Neural cell (in vitro differentiated cells): Measurements from ENCODE around the gene FOCAD. TPM values are rescaled to one million over a fixed set of nuclear protein-coding genes. Genes with fewer than 3 reads are reported as not detected.

ENCODE experiments used
- H2AFZ ChIP-seq: fragments of 200-600, 300-800 bp; sonication (generic), shearing (Covaris generic); 2 replicates; pipeline ENCODE4 v1.6.0; 2014; ENCODE audit warnings: low read depth, mild to moderate bottlenecking, antibody characterized with exemption, low read length, moderate library complexity
- H3F3A ChIP-seq: fragments of 200-600 bp; shearing (Covaris generic); 2 replicates; pipeline ENCODE4 v1.6.1; 2016; ENCODE audit warnings: mild to moderate bottlenecking, moderate library complexity, mixed read lengths, antibody characterized with exemption, low read length; ENCODE audit not compliant: insufficient read depth, poor library complexity, severe bottlenecking
- H3K27ac ChIP-seq: fragments of 200-600, 300-800 bp; sonication (generic), shearing (Covaris generic); 2 replicates; pipeline ENCODE4 v1.5.1; 2014; ENCODE audit warnings: mild to moderate bottlenecking, low read length, moderate library complexity
- H3K27me3 ChIP-seq: fragments of 300-800, 200-600 bp; sonication (generic), shearing (Covaris generic); 2 replicates; pipeline ENCODE4 v1.6.0; 2014; ENCODE audit warnings: mild to moderate bottlenecking, low read depth, low read length, moderate library complexity; ENCODE audit not compliant: insufficient read depth
- H3K36me3 ChIP-seq: fragments of 300-800, 200-600 bp; sonication (generic), shearing (Covaris generic); 2 replicates; pipeline ENCODE4 v1.5.1; 2014; ENCODE audit warnings: mild to moderate bottlenecking, antibody characterized with exemption, low read length, moderate library complexity; ENCODE audit not compliant: insufficient read depth
- H3K4me2 ChIP-seq: fragments of 300-800, 200-600 bp; sonication (generic), shearing (Covaris generic); 2 replicates; pipeline ENCODE4 v1.6.0; 2014; ENCODE audit warnings: mild to moderate bottlenecking, low read length
- H3K4me3 ChIP-seq: fragments of 300-800, 200-600 bp; sonication (generic), shearing (Covaris generic); 2 replicates; pipeline ENCODE4 v1.5.1; 2014; ENCODE audit warnings: mild to moderate bottlenecking, low read length, moderate library complexity
- H3K79me2 ChIP-seq: fragments of 200-600 bp; shearing (Covaris generic); replicated peaks from 2 replicates; pipeline ENCODE4 v1.6.0; 2014; ENCODE audit warnings: mild to moderate bottlenecking, low read length, moderate library complexity; ENCODE audit not compliant: insufficient read depth
- H3K9ac ChIP-seq: fragments of 300-800, 200-600 bp; sonication (generic), shearing (Covaris generic); 2 replicates; pipeline ENCODE4 v1.6.1; 2016; ENCODE audit warnings: mild to moderate bottlenecking, low read length, mixed read lengths
- H3K9me2 ChIP-seq: fragments of 200-600 bp; shearing (Covaris generic); 2 replicates; pipeline ENCODE4 v1.6.1; 2016; ENCODE audit warnings: mild to moderate bottlenecking, low read length, mixed read lengths; ENCODE audit not compliant: insufficient read depth
- H3K9me3 ChIP-seq: fragments of 200-600, 300-800 bp; sonication (generic), shearing (Covaris generic); 2 replicates; pipeline ENCODE4 v1.6.1; 2016; ENCODE audit warnings: mild to moderate bottlenecking, mixed run types, low read length, moderate library complexity, mixed read lengths
- H4K20me1 ChIP-seq: fragments of 200-600 bp; shearing (Covaris generic); 2 replicates; pipeline ENCODE4 v1.6.1; 2016; ENCODE audit warnings: mild to moderate bottlenecking, mixed run types; ENCODE audit not compliant: insufficient read depth
- EP300 ChIP-seq: fragments of 450-650 bp; conservative IDR thresholded peaks from 2 replicates; pipeline ENCODE4 v1.6.1; 2014; ENCODE audit warnings: antibody characterized with exemption, mild to moderate bottlenecking, moderate library complexity; ENCODE audit not compliant: poor library complexity, severe bottlenecking
- EZH2 ChIP-seq: fragments of 200-600, 300-800 bp; shearing (Covaris generic), sonication (generic); IDR thresholded peaks from 2 replicates; pipeline ENCODE4 v1.6.1; 2014; ENCODE audit warnings: antibody characterized with exemption, low read length, borderline replicate concordance, mild to moderate bottlenecking; ENCODE audit not compliant: insufficient read depth, poor library complexity, severe bottlenecking
- MXI1 ChIP-seq: fragments of 450-650 bp; conservative IDR thresholded peaks from 2 replicates; pipeline ENCODE4 v1.6.1; 2014; ENCODE audit warnings: antibody characterized with exemption, mild to moderate bottlenecking; ENCODE audit not compliant: poor library complexity, severe bottlenecking
- POLR2AphosphoS5 ChIP-seq: IDR thresholded peaks from 2 replicates; pipeline ENCODE4 v1.6.1; 2012
- RAD21 ChIP-seq: fragments of 450-650 bp; conservative IDR thresholded peaks from 2 replicates; pipeline ENCODE4 v1.6.1; 2014; ENCODE audit warnings: antibody characterized with exemption, mild to moderate bottlenecking, moderate library complexity
- SMC3 ChIP-seq: fragments of 450-650 bp; conservative IDR thresholded peaks from 2 replicates; pipeline ENCODE4 v1.6.1; 2014; ENCODE audit warnings: antibody characterized with exemption, mild to moderate bottlenecking, moderate library complexity; ENCODE audit not compliant: poor library complexity
- TAF1 ChIP-seq: IDR thresholded peaks from 2 replicates; pipeline ENCODE4 v1.6.1; 2012; ENCODE audit warnings: low read depth
- polyA plus RNA-seq: library from polyadenylated mRNA; depleted of rRNA; stranded (reverse); fragments of >200 nt; gene quantifications from 2 replicates; pipeline ENCODE4 v1.2.3, GENCODE V29; 2014
- TF ChIP-seq, protein P1 (sequence below): IDR thresholded peaks from 2 replicates; pipeline ENCODE4 v1.6.1; 2012; ENCODE audit warnings: borderline replicate concordance
- TF ChIP-seq, protein P2 (sequence below): fragments of 450-650 bp; IDR thresholded peaks from 2 replicates; pipeline ENCODE4 v1.5.1; 2014; ENCODE audit warnings: antibody characterized with exemption, mild to moderate bottlenecking, moderate library complexity; ENCODE audit not compliant: poor library complexity, severe bottlenecking

Gene FOCAD
- polyA plus RNA-seq, 1 donor from 2014 or later: 23.5 TPM

DNA sequence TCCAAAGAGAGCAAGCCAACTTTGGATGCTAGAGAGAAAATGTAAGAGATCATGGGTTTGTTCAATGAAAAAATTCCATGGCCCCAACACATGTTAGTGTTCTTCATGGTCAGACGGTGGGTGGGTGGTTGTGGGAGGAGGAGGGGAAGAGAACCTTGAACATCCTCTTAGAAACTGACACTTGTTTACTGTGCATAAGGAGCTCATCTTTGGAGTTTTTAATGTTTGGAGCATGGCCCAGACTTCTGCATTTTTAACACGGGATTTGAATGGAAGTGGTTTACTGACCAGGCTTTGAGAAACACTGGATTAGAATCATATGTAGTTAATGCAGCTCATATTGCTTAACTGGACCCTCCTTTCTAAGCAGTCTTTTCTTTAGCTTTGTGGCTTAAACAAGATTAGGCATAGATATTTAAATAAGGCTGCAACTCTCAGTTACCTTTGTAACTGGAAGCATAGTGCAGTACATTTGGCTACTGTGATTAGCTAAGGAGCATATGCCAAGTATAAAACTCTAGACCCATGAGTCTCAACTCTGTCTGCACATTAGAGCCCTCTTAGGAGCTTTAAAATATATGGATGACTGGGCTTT is 60.1 kb downstream of the FOCAD start:
- Histone ChIP-seq H3K27ac (no peak overlapping the region), H3K36me3 (peaks cover 11% of the 10 kb centered on the region)
- TF ChIP-seq, protein P1, sequence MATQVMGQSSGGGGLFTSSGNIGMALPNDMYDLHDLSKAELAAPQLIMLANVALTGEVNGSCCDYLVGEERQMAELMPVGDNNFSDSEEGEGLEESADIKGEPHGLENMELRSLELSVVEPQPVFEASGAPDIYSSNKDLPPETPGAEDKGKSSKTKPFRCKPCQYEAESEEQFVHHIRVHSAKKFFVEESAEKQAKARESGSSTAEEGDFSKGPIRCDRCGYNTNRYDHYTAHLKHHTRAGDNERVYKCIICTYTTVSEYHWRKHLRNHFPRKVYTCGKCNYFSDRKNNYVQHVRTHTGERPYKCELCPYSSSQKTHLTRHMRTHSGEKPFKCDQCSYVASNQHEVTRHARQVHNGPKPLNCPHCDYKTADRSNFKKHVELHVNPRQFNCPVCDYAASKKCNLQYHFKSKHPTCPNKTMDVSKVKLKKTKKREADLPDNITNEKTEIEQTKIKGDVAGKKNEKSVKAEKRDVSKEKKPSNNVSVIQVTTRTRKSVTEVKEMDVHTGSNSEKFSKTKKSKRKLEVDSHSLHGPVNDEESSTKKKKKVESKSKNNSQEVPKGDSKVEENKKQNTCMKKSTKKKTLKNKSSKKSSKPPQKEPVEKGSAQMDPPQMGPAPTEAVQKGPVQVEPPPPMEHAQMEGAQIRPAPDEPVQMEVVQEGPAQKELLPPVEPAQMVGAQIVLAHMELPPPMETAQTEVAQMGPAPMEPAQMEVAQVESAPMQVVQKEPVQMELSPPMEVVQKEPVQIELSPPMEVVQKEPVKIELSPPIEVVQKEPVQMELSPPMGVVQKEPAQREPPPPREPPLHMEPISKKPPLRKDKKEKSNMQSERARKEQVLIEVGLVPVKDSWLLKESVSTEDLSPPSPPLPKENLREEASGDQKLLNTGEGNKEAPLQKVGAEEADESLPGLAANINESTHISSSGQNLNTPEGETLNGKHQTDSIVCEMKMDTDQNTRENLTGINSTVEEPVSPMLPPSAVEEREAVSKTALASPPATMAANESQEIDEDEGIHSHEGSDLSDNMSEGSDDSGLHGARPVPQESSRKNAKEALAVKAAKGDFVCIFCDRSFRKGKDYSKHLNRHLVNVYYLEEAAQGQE: no peak
- no peak for TF ChIP-seq RAD21
- TF ChIP-seq EZH2: no peak
- TF ChIP-seq TAF1: no peak
- no peak for TF ChIP-seq POLR2AphosphoS5
- TF ChIP-seq, protein P2, sequence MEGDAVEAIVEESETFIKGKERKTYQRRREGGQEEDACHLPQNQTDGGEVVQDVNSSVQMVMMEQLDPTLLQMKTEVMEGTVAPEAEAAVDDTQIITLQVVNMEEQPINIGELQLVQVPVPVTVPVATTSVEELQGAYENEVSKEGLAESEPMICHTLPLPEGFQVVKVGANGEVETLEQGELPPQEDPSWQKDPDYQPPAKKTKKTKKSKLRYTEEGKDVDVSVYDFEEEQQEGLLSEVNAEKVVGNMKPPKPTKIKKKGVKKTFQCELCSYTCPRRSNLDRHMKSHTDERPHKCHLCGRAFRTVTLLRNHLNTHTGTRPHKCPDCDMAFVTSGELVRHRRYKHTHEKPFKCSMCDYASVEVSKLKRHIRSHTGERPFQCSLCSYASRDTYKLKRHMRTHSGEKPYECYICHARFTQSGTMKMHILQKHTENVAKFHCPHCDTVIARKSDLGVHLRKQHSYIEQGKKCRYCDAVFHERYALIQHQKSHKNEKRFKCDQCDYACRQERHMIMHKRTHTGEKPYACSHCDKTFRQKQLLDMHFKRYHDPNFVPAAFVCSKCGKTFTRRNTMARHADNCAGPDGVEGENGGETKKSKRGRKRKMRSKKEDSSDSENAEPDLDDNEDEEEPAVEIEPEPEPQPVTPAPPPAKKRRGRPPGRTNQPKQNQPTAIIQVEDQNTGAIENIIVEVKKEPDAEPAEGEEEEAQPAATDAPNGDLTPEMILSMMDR: no peak
- no peak for TF ChIP-seq EP300
- no peak for TF ChIP-seq SMC3
- no peak for TF ChIP-seq MXI1

DNA sequence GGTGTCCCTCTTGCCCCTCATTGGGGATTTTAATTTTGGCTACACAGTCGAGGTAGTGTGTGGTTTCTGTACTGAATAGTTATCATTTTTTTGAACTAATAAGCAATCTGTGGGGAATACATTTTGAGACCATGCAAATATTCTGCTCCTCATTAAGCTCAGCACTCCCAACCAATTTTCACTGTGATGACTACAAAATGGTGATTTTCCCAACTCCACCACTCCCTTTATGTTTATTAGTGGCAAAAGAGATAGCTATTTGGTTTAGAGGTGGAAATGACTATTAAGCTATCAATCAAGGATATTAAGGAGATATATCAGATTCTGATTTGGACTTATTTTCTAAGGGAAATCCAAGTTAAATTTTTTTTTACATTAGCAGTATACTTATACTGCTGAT is 62.9 kb downstream of the FOCAD start:
- Histone ChIP-seq H3F3A (no peaks in the 10 kb centered on the region), H3K9ac (no peak overlapping the region), H3K4me2 (no peak overlapping the region), H4K20me1 (no peaks in the 10 kb centered on the region), H3K27ac (no peak overlapping the region), H3K36me3 (peaks cover 2% of the 10 kb centered on the region), H3K9me2 (no peaks in the 10 kb centered on the region), H3K79me2 (no peaks in the 10 kb centered on the region), H2AFZ (no peak overlapping the region), H3K9me3 (no peaks in the 10 kb centered on the region), H3K4me3 (no peak overlapping the region), H3K27me3 (no peaks in the 10 kb centered on the region)
- TF ChIP-seq RAD21 (no peak), SMC3 (no peak), MXI1 (no peak), POLR2AphosphoS5 (no peak), EZH2 (no peak), TAF1 (no peak), EP300 (no peak)
- TF ChIP-seq, protein P2: no peak
- TF ChIP-seq, protein P1: no peak

More for the DNA sequence above, 60.1 kb downstream of the FOCAD start:
- Histone ChIP-seq H3K9me2 (no peaks in the 10 kb centered on the region), H3K4me3 (no peak overlapping the region), H3K27me3 (no peaks in the 10 kb centered on the region), H3K9me3 (no peaks in the 10 kb centered on the region), H4K20me1 (no peaks in the 10 kb centered on the region), H3F3A (no peaks in the 10 kb centered on the region), H3K9ac (no peak overlapping the region), H2AFZ (no peak overlapping the region), H3K79me2 (no peaks in the 10 kb centered on the region), H3K4me2 (no peak overlapping the region)
